Fibroblast of upper back skin (primary cell): ENCODE data around the gene TSPO.

Experiments used
- DNase-seq: peaks from one replicate; pipeline ENCODE4 v3.0.0-alpha.2; 2013

TSPO gene

GRCh38 chr22:43203471-43203981 is 52.2 kb downstream of the TSPO start:
- no peak for DNase-seq

GRCh38 chr22:43205261-43205691 is 53.9 kb downstream of the TSPO start:
- no peak for DNase-seq

- no peak for DNase-seq
Observed at GRCh38 chr22:43205748-43206508, 54.6 kb downstream of the TSPO start.

- no peak for DNase-seq
Observed at GRCh38 chr22:43206509-43207161, 55.3 kb downstream of the TSPO start.

GRCh38 chr22:43207386-43207785 is 56.0 kb downstream of the TSPO start:
- no peak for DNase-seq

- DNase-seq, result no peak
Observed at GRCh38 chr22:43207849-43208702, 56.7 kb downstream of the TSPO start.

GRCh38 chr22:43208703-43209522 is 57.6 kb downstream of the TSPO start:
- DNase-seq, result no peak

GRCh38 chr22:43209523-43209890 is 58.1 kb downstream of the TSPO start:
- DNase-seq, result no peak

GRCh38 chr22:43209971-43210370 is 58.6 kb downstream of the TSPO start:
- no peak for DNase-seq

- DNase-seq, result no peak
Observed at GRCh38 chr22:43210631-43211515, 59.5 kb downstream of the TSPO start.

- no peak for DNase-seq
Observed at GRCh38 chr22:43211941-43212433, 60.6 kb downstream of the TSPO start.

GRCh38 chr22:43212434-43212952 is 61.1 kb downstream of the TSPO start:
- DNase-seq, result no peak
